Right forelimb (tissue), 1 donor: ENCODE measurements around the gene RBP3.

Experiments
- DNase-seq: peaks from one replicate; pipeline ENCODE4 v3.0.0-alpha.2; 2018

The RBP3 gene

GRCh38 chr10:47402641-47403301, 54.6 kb downstream of the RBP3 start:
- DNase-seq, result peak; percentile 74

- DNase-seq, result no peak
These were observed 55.5 kb downstream of the RBP3 start for GRCh38 chr10:47403446-47404318.

- DNase-seq, result no peak
These were observed 56.3 kb downstream of the RBP3 start for GRCh38 chr10:47404446-47404845.

- DNase-seq, result no peak
These were observed 56.8 kb downstream of the RBP3 start for GRCh38 chr10:47404937-47405336.

- DNase-seq, result no peak
These were observed 57.8 kb downstream of the RBP3 start for GRCh38 chr10:47405857-47406547.

GRCh38 chr10:47406548-47406869, 58.3 kb downstream of the RBP3 start:
- DNase-seq, result no peak

GRCh38 chr10:47406870-47407691, 58.9 kb downstream of the RBP3 start:
- DNase-seq, result no peak
